Vagina (tissue), 2 donors: ENCODE data around the gene GPR17. TPM values are rescaled to one million over a fixed set of nuclear protein-coding genes. Genes with fewer than 3 reads are reported as not detected.

Experiments used
- DNase-seq, 2 donors: peaks; one replicate each; pipeline ENCODE4 v3.0.0-alpha.2; 2017; ENCODE audit errors: extremely low spot score in 2 of 2
- H3K27ac ChIP-seq: fragments of 200-600 bp; sonication (generic); one replicate; pipeline ENCODE4 v1.5.1; 2019
- H3K27me3 ChIP-seq: fragments of 200-600 bp; sonication (generic); one replicate; pipeline ENCODE4 v1.5.1; 2019
- H3K36me3 ChIP-seq, 2 donors: fragments of 200-600 bp; sonication (generic); one replicate each; pipeline ENCODE4 v1.5.1; 2017 to 2019
- H3K4me1 ChIP-seq: fragments of 200-600 bp; sonication (generic); one replicate; pipeline ENCODE4 v1.5.1; 2019
- H3K4me3 ChIP-seq, 2 donors: fragments of 200-600 bp; sonication (generic); 1 replicate in 1 of 2; 2 replicates in 1 of 2; pipeline ENCODE4 v1.5.1; 2016 to 2019
- H3K9me3 ChIP-seq: fragments of 200-600 bp; sonication (generic); one replicate; pipeline ENCODE4 v1.5.1; 2019
- CTCF ChIP-seq, 3 experiments: fragments of 450-650 bp in 2 of 3; fragments of 200-600 bp in 1 of 3; sonication (generic) in 1 of 3; IDR thresholded peaks; one replicate each; pipeline ENCODE4 v1.5.1; 2017 to 2019; ENCODE audit warnings: antibody characterized with exemption in 3 of 3, mild to moderate bottlenecking in 2 of 3, moderate library complexity in 2 of 3
- POLR2A ChIP-seq, 2 donors: fragments of 450-650 bp; IDR thresholded peaks; one replicate each; pipeline ENCODE4 v1.6.1; 2017; ENCODE audit warnings: antibody characterized with exemption in 2 of 2, mild to moderate bottlenecking in 2 of 2, moderate library complexity in 2 of 2
- POLR2AphosphoS5 ChIP-seq, 2 donors: sonication (generic); formaldehyde crosslinking; IDR thresholded peaks; one replicate each; pipeline ENCODE4 v1.9.0; 2017; ENCODE audit warnings: antibody characterized with exemption in 2 of 2, mild to moderate bottlenecking in 2 of 2, low read depth in 1 of 2; ENCODE audit not compliant: insufficient read depth in 1 of 2
- intact Hi-C: fragments of 100-400 bp; cut with DNase I; formaldehyde crosslinking; loops from one replicate; pipeline ENCODE4 v1.15.1; 2023
- total RNA-seq: library from RNA; depleted of rRNA; stranded (reverse); fragments of >200 nt; gene quantifications from one replicate; pipeline ENCODE4 v1.2.3, GENCODE V29; 2016

The GPR17 gene
- total RNA-seq, 1 donor from 2014 or later, result not detected

- Histone ChIP-seq H3K9me3 (no peaks in the 10 kb centered on the region), H3K4me3 (no peak overlapping the region), H3K4me1 (peaks cover 71% of the 10 kb centered on the region), H3K27me3 (no peaks in the 10 kb centered on the region), H3K36me3 (no peaks in the 10 kb centered on the region), H3K27ac (peak overlapping the region; percentile 27)
- TF ChIP-seq POLR2AphosphoS5 (IDR thresholded peaks at IDR 0.05; ENCODE audit: insufficient read depth in 1 of 2, low read depth in 1 of 2) (no peak), CTCF (IDR thresholded peaks at IDR 0.05) (no peak), POLR2A (IDR thresholded peaks at IDR 0.05) (no peak)
- DNase-seq, result no peak
- intact Hi-C loops, result no loop called here
Observed at GRCh38 chr2:127661072-127661649, 15.2 kb downstream of the GPR17 start.

GRCh38 chr2:127661949-127662510, 16.1 kb downstream of the GPR17 start:
- peaks cover 69% of the 10 kb centered on the region for H3K4me1 ChIP-seq

GRCh38 chr2:127662937-127663565, 17.1 kb downstream of the GPR17 start:
- Histone ChIP-seq H3K4me3 (peak overlapping the region; percentile 6 to 48), H3K27ac (no peak overlapping the region), H3K9me3 (no peaks in the 10 kb centered on the region), H3K27me3 (no peaks in the 10 kb centered on the region), H3K36me3 (no peaks in the 10 kb centered on the region), H3K4me1 (peaks cover 59% of the 10 kb centered on the region)
- intact Hi-C loops, result no loop called here
- DNase-seq, result no peak
- TF ChIP-seq POLR2A (IDR thresholded peaks at IDR 0.05), result no peak
- TF ChIP-seq CTCF (IDR thresholded peaks at IDR 0.05), result no peak
- TF ChIP-seq POLR2AphosphoS5 (IDR thresholded peaks at IDR 0.05; ENCODE audit: insufficient read depth in 1 of 2, low read depth in 1 of 2), result no peak

More at GRCh38 chr2:127661949-127662510, 16.1 kb downstream of the GPR17 start:
- Histone ChIP-seq H3K9me3 (no peaks in the 10 kb centered on the region), H3K27ac (no peak overlapping the region), H3K4me3 (no peak overlapping the region), H3K27me3 (no peaks in the 10 kb centered on the region), H3K36me3 (no peaks in the 10 kb centered on the region)
- intact Hi-C loops, result no loop called here
- TF ChIP-seq POLR2A (IDR thresholded peaks at IDR 0.05) (no peak), CTCF (IDR thresholded peaks at IDR 0.05) (no peak), POLR2AphosphoS5 (IDR thresholded peaks at IDR 0.05; ENCODE audit: insufficient read depth in 1 of 2, low read depth in 1 of 2) (peak in 1 of 2 donors; percentile 34)
- no peak for DNase-seq

- Histone ChIP-seq H3K4me1 (peaks cover 54% of the 10 kb centered on the region), H3K9me3 (no peaks in the 10 kb centered on the region), H3K27me3 (no peaks in the 10 kb centered on the region), H3K4me3 (peak overlapping the region; percentile 6 to 48), H3K36me3 (no peaks in the 10 kb centered on the region), H3K27ac (peak overlapping the region; percentile 36)
- intact Hi-C loops, result no loop called here
- DNase-seq, result no peak
- TF ChIP-seq POLR2A (IDR thresholded peaks at IDR 0.05) (no peak), POLR2AphosphoS5 (IDR thresholded peaks at IDR 0.05; ENCODE audit: insufficient read depth in 1 of 2, low read depth in 1 of 2) (no peak), CTCF (IDR thresholded peaks at IDR 0.05) (no peak)
Observed at GRCh38 chr2:127663566-127664064, 17.7 kb downstream of the GPR17 start.
